Activated CD4-positive, alpha-beta T cell treated with anti-CD3 and anti-CD28 coated beads for 36 hours (primary cell): ENCODE data around the gene HNRNPUL1. TPM values are rescaled to one million over a fixed set of nuclear protein-coding genes. Genes with fewer than 3 reads are reported as not detected.
A peak's percentile ranks its signal among the peaks of the same experiment; 100 is the strongest.

Source experiments
- ATAC-seq: fragments of 200-7000 bp; cut with Tn5 transposase; one replicate; pipeline ENCODE4 v1.10.0; 2021; ENCODE audit warnings: mild to moderate bottlenecking, moderate library complexity
- CTCF ChIA-PET: fragments of 350-600 bp; sonication (Branson Sonifier 250); formaldehyde crosslinking; loops from one replicate; lab custom pipeline; 2021; ENCODE audit warnings: antibody characterized with exemption; lab: Charles Lee
- POLR2A ChIA-PET: fragments of 350-600 bp; sonication (Branson Sonifier 250); formaldehyde crosslinking; loops from one replicate; lab custom pipeline; 2021; ENCODE audit warnings: antibody characterized with exemption, inconsistent platforms; lab: Charles Lee
- DNase-seq: peaks from one replicate; pipeline ENCODE4 v3.0.0-alpha.2; 2020
- H3K27ac Mint-ChIP-seq: one replicate; pipeline ENCODE4 v1.8.0; 2021; ENCODE audit warnings: mixed read lengths
- H3K27me3 Mint-ChIP-seq: one replicate; pipeline ENCODE4 v1.8.0; 2021; ENCODE audit warnings: mixed read lengths
- H3K36me3 Mint-ChIP-seq: one replicate; pipeline ENCODE4 v1.8.0; 2021; ENCODE audit warnings: low read depth, mixed read lengths
- H3K4me1 Mint-ChIP-seq: one replicate; pipeline ENCODE4 v1.8.0; 2021; ENCODE audit warnings: mixed read lengths
- H3K4me3 Mint-ChIP-seq: one replicate; pipeline ENCODE4 v1.8.0; 2021; ENCODE audit warnings: mild to moderate bottlenecking, moderate library complexity, mixed read lengths
- H3K9me3 Mint-ChIP-seq: one replicate; pipeline ENCODE4 v1.8.0; 2021; ENCODE audit warnings: low read depth, mixed read lengths
- intact Hi-C, 2 experiments: fragments of 100-400 bp; cut with DNase I in 1 of 2; cut with micrococcal nuclease in 1 of 2; formaldehyde crosslinking; loops; one replicate each; pipeline versions ENCODE4 v1.14.2 to v1.15.1; 2022 to 2024; cut with DNase I, micrococcal nuclease
- total RNA-seq, 2 experiments: library from RNA; stranded (reverse); gene quantifications; one replicate each; pipeline ENCODE4 v1.2.3, GENCODE V29; 2021

HNRNPUL1 gene
- total RNA-seq, 2 experiments from 2014 or later, result 263 to 312 TPM

DNA sequence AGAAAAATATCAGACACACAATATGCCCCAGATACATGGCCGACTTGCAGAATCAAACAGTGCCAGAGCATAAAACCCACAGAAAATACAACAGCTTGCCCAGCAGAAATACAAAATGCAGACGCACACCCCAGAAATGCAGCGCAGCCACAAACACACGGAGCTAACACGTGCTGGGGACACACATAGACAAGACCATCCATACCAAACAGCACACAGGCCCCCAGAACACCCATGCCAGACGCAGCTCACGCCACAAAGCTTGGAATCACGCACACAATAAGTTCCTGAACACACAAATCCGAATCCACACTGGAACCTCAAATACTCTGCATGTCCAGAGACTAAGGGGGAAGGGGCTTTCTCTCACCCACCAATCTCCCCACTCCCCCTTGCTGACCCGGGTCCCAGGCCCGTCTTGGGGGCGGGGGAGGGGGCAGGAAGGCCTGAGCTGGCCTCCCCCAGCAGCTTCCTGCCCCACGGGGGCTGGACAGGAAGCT lies 63.0 kb downstream of the HNRNPUL1 start:
- no peak for ATAC-seq
- Mint-ChIP-seq H3K9me3 (no peaks in the 10 kb centered on the region), H3K4me1 (peaks cover 53% of the 10 kb centered on the region), H3K27ac (peak overlapping the region; percentile 92), H3K36me3 (peaks cover 41% of the 10 kb centered on the region), H3K27me3 (no peaks in the 10 kb centered on the region), H3K4me3 (peak overlapping the region; percentile 64)
- POLR2A ChIA-PET, result interaction anchor here (0.8 to 1.8 kb wide), 3 partner anchors 21 to 64 kb away, joined by 3 to 17 read pairs (median 6); partner anchors contain the start of gene HNRNPUL1
- intact Hi-C loops, result loop anchor here in 1 of 2 experiments (1.0 to 2.0 kb wide), 5 partner anchors 17 to 102 kb away; partner anchors contain the start of genes BCKDHA, CCDC97, EXOSC5 and HNRNPUL1
- CTCF ChIA-PET, result interaction anchor here (0.8 to 2.0 kb wide), 4 partner anchors 19 to 123 kb away, joined by 3 to 9 read pairs (median 4); no protein-coding TSS in a partner anchor
- DNase-seq, result peak; percentile 40

DNA sequence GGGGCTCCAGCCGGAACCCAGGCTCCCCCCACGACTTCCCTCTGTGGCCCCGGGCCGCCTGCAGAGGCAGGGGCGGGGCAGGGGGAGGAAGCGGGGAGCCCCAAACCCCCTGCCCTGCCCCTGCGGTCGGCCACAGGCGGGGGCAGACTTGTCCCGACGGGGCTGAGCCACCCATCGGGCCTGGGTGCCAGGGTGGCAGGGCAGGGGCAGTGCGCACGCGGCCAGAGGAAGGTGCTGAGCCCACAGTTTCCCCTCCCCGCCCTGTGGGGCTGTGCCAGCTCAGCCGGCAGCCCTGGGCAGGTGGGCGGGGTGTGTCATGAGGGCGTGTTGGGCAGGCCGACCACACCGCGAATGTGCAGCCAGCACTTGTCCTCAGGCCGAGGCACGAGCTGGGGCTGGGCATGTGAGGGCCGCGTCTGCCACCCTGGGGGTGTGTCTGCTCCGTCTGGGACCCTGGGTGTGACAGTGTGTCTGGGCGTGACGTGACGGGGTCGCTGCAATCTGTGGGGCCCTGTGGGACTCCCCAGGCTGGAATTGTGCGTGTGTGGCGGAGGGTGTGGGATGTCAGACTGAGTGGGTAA lies 63.5 kb downstream of the HNRNPUL1 start:
- H3K36me3 Mint-ChIP-seq, result peaks cover 46% of the 10 kb centered on the region
- peak; percentile 75 for ATAC-seq

DNA sequence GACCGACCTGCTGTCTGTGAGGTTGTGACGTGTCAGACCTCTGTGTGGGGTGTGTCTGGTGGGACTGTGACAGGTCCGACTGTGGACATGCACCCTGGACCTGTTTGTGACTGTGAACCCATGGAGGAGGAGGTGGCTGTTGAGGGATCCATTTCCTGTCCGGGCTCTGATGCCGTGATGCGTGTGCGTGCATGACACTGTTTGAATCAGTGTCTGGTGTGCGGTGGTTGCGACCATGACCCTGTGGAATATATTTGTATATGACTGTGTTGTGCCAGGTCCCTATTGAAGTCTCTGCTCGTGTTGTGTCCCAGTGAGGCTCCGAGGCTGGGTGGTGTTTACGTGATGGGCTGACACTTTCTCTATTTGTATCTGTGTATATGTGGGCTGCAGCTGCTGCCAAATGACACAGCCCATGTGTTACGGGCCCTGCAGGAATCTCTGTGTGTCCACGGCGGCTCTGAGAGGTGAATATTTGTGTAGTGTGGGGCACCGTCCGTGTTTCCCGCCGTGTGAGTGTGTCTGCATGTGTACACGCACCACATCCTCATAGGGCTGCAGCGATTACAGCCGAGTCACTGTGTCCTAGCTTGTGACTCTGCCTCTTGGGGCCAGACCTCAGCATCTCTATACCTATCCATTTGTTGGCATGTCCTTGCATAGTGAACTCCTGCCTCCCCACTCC lies 64.1 kb downstream of the HNRNPUL1 start:
- peaks cover 52% of the 10 kb centered on the region for H3K4me1 Mint-ChIP-seq
- no peaks in the 10 kb centered on the region for H3K9me3 Mint-ChIP-seq
- ATAC-seq (peak; percentile 68), DNase-seq (peak; percentile 81)
- H3K27me3 Mint-ChIP-seq, result no peaks in the 10 kb centered on the region
- peak overlapping the region; percentile 96 for H3K27ac Mint-ChIP-seq
- intact Hi-C loops, result loop anchor here in 1 of 2 experiments (1.0 kb wide), 1 partner anchor 23 kb away; no protein-coding TSS in a partner anchor
- CTCF ChIA-PET, result interaction anchor here (0.6 to 2.0 kb wide), 5 partner anchors 15 to 179 kb away, joined by 3 to 9 read pairs (median 3); no protein-coding TSS in a partner anchor
- peak overlapping the region; percentile 63 for H3K4me3 Mint-ChIP-seq
- POLR2A ChIA-PET, result interaction anchor here (0.7 to 1.8 kb wide), 7 partner anchors 14 to 578 kb away, joined by 3 to 17 read pairs (median 3); partner anchors contain the start of genes ACTMAP and HNRNPUL1
- peaks cover 49% of the 10 kb centered on the region for H3K36me3 Mint-ChIP-seq

More for the DNA sequence above, 63.5 kb downstream of the HNRNPUL1 start:
- peak overlapping the region; percentile 96 for H3K27ac Mint-ChIP-seq
- peak overlapping the region; percentile 63 for H3K4me3 Mint-ChIP-seq
- no peaks in the 10 kb centered on the region for H3K27me3 Mint-ChIP-seq
- intact Hi-C loops, result loop anchor here (1.0 to 2.0 kb wide), 5 partner anchors 17 to 103 kb away; partner anchors contain the start of genes BCKDHA (in 1 of the 2), CCDC97 (in 1 of the 2), EXOSC5 (in 1 of the 2) and HNRNPUL1 (in 1 of the 2)
- H3K9me3 Mint-ChIP-seq, result no peaks in the 10 kb centered on the region
- peaks cover 55% of the 10 kb centered on the region for H3K4me1 Mint-ChIP-seq
- ChIA-PET CTCF (interaction anchor here (0.8 to 2.0 kb wide), 6 partner anchors 14 to 123 kb away, joined by 3 to 9 read pairs (median 3); no protein-coding TSS in a partner anchor), POLR2A (interaction anchor here (0.7 to 1.8 kb wide), 5 partner anchors 14 to 64 kb away, joined by 3 to 17 read pairs (median 3); partner anchors contain the start of gene HNRNPUL1)
- peak; percentile 93 for DNase-seq

DNA sequence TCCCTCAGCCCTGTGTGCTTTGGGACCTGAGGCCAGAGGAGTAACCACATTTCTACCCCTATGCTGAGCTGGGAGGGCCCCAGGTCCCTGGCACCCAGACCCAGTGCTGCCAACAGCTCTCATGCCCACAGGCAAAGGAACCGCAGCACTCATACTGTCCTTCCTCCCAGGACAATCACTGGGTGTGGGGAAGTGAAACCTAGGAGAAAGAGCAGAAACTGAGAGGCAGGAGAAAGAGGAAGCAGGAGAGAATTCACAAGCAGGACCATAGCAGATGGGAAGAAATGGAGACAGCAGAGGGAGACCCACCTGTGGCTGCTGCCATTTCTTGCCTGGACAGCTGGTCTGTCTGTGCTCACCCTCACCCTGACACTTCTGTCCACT lies 64.7 kb downstream of the HNRNPUL1 start:
- ChIA-PET POLR2A (interaction anchor here (0.7 to 1.8 kb wide), 3 partner anchors 21 to 578 kb away, joined by 3 to 17 read pairs (median 3); partner anchors contain the start of gene ACTMAP), CTCF (interaction anchor here (0.6 to 2.0 kb wide), 3 partner anchors 21 to 179 kb away, joined by 3 to 9 read pairs (median 4); no protein-coding TSS in a partner anchor)
- Mint-ChIP-seq H3K27me3 (no peaks in the 10 kb centered on the region), H3K9me3 (no peaks in the 10 kb centered on the region), H3K27ac (peak overlapping the region; percentile 96), H3K4me1 (peaks cover 50% of the 10 kb centered on the region), H3K4me3 (peak overlapping the region; percentile 63), H3K36me3 (peaks cover 54% of the 10 kb centered on the region)
- ATAC-seq (no peak), DNase-seq (no peak)
- intact Hi-C loops, result loop anchor here in 1 of 2 experiments (1.0 kb wide), 1 partner anchor 22 kb away; no protein-coding TSS in a partner anchor

DNA sequence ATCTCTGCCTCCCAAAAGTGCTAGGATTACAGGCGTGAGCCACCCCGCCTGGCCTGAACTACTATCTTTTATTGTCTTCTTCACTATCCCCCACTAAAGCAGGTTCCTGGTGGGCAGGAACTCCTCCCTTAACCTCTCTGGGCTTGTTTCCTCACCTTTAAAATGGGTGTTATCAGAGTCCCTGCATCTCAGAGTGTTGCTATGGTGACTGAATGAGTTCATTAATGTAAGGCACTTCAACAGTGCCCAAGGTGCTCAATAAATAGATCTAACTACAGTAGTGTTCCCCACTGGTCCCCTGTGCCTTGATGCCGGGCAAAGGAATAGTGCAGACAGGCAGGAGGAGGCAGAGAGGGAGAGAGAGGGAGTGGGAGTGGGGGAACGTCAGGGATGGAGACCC lies 66.3 kb downstream of the HNRNPUL1 start:
- no peak for DNase-seq
- H3K4me3 Mint-ChIP-seq, result no peak overlapping the region
- peak overlapping the region; percentile 10 for H3K27ac Mint-ChIP-seq
- ATAC-seq, result no peak
- H3K27me3 Mint-ChIP-seq, result no peaks in the 10 kb centered on the region
- peaks cover 58% of the 10 kb centered on the region for H3K36me3 Mint-ChIP-seq
- H3K4me1 Mint-ChIP-seq, result peaks cover 46% of the 10 kb centered on the region
- ChIA-PET POLR2A (no interaction called here), CTCF (interaction anchor here (0.7 kb wide), 1 partner anchor 22 kb away, joined by 3 read pairs; no protein-coding TSS in a partner anchor)
- no peaks in the 10 kb centered on the region for H3K9me3 Mint-ChIP-seq
- intact Hi-C loops, result no loop called here

DNA sequence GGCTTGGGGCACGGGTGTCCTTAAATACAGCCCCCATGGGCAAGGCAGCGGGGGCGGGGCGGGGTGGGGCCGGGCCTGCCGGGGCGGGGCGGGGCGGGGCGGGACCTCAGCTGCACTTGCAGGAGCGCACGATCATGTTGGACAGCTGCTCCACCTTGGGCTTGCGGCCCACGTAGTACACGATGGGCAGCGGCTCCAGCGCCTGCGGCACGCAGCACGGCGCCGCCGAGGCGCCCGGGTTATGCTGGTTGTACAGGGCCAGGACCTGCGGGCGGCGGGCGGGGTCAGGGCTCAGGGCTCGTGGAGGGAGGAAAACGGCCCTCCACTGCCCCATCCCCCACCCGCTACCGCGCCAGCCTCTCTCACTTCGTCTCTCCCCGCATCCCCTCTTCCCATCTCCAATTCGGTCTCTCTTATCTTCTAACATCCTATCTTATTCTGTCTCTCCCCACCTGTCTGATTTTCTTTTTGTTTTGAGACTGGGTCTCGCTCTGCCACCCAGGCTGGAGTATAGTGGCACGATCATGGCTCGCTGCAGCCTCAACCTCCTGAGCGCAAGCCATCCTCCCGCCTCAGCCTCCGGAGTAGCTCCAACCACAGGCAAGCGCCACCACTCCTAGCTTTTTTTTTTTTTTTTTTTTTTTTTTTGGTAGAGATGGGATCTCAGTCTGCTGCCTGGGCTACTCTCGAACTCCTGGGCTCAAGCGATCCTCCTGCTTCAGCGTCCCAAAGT lies 66.9 kb downstream of the HNRNPUL1 start:
- ATAC-seq, result no peak
- Mint-ChIP-seq H3K27me3 (no peaks in the 10 kb centered on the region), H3K4me3 (no peak overlapping the region), H3K27ac (no peak overlapping the region), H3K4me1 (peaks cover 45% of the 10 kb centered on the region), H3K36me3 (peaks cover 60% of the 10 kb centered on the region), H3K9me3 (no peaks in the 10 kb centered on the region)
- ChIA-PET POLR2A (no interaction called here), CTCF (no interaction called here)
- no peak for DNase-seq
- intact Hi-C loops, result no loop called here

DNA sequence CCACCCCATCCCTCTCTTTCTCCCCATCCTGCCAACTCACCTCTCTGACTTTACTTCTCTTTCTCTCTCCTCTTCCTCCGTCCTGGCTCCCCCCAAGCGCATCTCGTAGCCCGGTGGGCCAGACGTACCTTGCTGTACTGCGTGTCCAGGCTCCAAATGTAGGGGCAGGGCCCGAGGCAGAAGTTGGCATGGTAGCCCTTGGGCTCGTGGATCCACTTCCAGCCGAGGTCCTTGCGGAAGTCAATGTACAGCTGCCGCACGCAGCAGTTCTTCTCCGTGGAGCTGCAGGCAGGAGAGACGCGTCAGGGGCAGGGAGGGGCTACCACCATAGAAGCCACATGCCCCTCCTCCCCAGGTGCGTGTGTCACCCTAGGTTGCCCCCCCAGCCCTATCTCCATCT lies 67.8 kb downstream of the HNRNPUL1 start:
- H3K36me3 Mint-ChIP-seq, result peaks cover 58% of the 10 kb centered on the region
- POLR2A ChIA-PET, result no interaction called here
- H3K4me1 Mint-ChIP-seq, result peaks cover 36% of the 10 kb centered on the region
- H3K27me3 Mint-ChIP-seq, result no peaks in the 10 kb centered on the region
- CTCF ChIA-PET, result no interaction called here
- H3K9me3 Mint-ChIP-seq, result no peaks in the 10 kb centered on the region
- ATAC-seq (no peak), DNase-seq (no peak)
- intact Hi-C loops, result no loop called here
- H3K4me3 Mint-ChIP-seq, result no peak overlapping the region
- H3K27ac Mint-ChIP-seq, result no peak overlapping the region

DNA sequence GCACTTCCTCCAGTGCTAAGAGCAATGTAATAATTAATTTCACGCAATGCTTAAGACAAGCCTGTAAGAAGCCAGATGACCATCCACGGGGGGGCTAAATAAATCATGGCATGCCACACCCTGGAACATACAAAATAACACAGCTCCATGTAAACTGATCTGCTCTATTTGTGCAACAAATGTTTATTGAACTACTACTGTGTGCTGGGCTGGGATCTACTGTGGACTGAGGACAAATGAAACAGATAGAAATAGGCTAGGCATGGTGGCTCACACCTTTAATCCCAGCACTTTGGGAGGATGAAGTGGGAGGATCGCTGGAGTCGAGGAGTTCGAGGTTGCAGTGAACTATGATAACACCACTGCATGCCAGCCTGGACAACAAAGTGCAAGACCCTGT lies 68.3 kb downstream of the HNRNPUL1 start:
- POLR2A ChIA-PET, result interaction anchor here (0.8 kb wide), 1 partner anchor 9 kb away, joined by 6 read pairs; no protein-coding TSS in a partner anchor
- peaks cover 35% of the 10 kb centered on the region for H3K4me1 Mint-ChIP-seq
- H3K9me3 Mint-ChIP-seq, result no peaks in the 10 kb centered on the region
- intact Hi-C loops, result no loop called here
- CTCF ChIA-PET, result no interaction called here
- ATAC-seq (no peak), DNase-seq (no peak)
- peaks cover 59% of the 10 kb centered on the region for H3K36me3 Mint-ChIP-seq
- no peaks in the 10 kb centered on the region for H3K27me3 Mint-ChIP-seq
- H3K4me3 Mint-ChIP-seq, result no peak overlapping the region
- no peak overlapping the region for H3K27ac Mint-ChIP-seq

DNA sequence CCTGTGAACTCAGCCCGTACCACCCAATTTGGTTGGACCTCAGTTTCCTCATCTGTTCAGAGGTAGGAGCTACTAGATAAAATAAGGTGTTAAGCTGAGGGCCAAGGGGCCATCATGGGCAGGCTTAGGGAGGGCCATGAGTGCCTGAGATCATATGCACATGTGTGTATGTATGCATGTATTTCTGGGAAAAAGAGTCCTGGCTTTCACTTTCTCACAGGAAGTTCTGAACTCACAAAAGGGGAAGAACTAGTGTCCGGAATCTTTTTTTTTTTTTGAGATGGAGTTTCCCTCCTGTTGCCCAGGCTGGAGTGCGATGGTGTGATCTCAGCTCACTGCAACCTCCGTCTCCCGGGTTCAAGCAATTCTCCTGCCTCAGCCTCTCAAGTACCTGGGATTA lies 70.6 kb downstream of the HNRNPUL1 start:
- H3K9me3 Mint-ChIP-seq, result no peaks in the 10 kb centered on the region
- H3K4me3 Mint-ChIP-seq, result no peak overlapping the region
- ATAC-seq (peak; percentile 36), DNase-seq (no peak)
- POLR2A ChIA-PET, result interaction anchor here (0.6 kb wide), 1 partner anchor 17 kb away, joined by 6 read pairs; no protein-coding TSS in a partner anchor
- peak overlapping the region; percentile 70 for H3K27ac Mint-ChIP-seq
- CTCF ChIA-PET, result interaction anchor here (0.6 kb wide), 1 partner anchor 268 kb away, joined by 3 read pairs; no protein-coding TSS in a partner anchor
- H3K4me1 Mint-ChIP-seq, result peaks cover 22% of the 10 kb centered on the region
- intact Hi-C loops, result no loop called here
- H3K36me3 Mint-ChIP-seq, result peaks cover 54% of the 10 kb centered on the region
- H3K27me3 Mint-ChIP-seq, result no peaks in the 10 kb centered on the region

DNA sequence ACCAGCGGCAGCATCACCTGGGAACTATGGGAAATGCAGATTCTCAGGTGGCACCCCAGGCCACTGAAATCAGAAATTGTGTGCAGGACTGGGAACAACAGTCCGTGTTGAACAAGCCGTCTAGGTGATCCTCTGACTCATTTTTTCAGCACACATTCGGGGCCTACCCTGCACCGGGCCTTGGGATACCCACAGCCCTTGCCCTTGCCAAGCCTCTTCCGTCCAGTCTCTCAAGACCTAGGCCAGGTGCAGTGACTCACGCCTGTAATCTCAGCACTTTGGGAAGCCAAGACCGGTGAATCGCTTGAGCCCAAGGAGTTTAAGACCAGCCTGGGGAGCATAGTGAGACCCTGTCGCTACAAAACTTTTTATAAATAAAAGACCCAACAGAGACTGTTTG lies 71.3 kb downstream of the HNRNPUL1 start:
- peaks cover 20% of the 10 kb centered on the region for H3K4me1 Mint-ChIP-seq
- no peak overlapping the region for H3K4me3 Mint-ChIP-seq
- ChIA-PET CTCF (interaction anchor here (0.8 kb wide), 1 partner anchor 13 kb away, joined by 5 read pairs; no protein-coding TSS in a partner anchor), POLR2A (no interaction called here)
- intact Hi-C loops, result no loop called here
- no peak overlapping the region for H3K27ac Mint-ChIP-seq
- no peaks in the 10 kb centered on the region for H3K27me3 Mint-ChIP-seq
- DNase-seq, result no peak
- ATAC-seq, result no peak
- no peaks in the 10 kb centered on the region for H3K9me3 Mint-ChIP-seq
- H3K36me3 Mint-ChIP-seq, result peaks cover 57% of the 10 kb centered on the region
